ENCODE data around the gene RAX2. TPM values are rescaled to one million over a fixed set of nuclear protein-coding genes. Genes with fewer than 3 reads are reported as not detected.

RAX2 gene
- total RNA-seq, 1 experiment from 2014 or later, result not detected

DNA sequence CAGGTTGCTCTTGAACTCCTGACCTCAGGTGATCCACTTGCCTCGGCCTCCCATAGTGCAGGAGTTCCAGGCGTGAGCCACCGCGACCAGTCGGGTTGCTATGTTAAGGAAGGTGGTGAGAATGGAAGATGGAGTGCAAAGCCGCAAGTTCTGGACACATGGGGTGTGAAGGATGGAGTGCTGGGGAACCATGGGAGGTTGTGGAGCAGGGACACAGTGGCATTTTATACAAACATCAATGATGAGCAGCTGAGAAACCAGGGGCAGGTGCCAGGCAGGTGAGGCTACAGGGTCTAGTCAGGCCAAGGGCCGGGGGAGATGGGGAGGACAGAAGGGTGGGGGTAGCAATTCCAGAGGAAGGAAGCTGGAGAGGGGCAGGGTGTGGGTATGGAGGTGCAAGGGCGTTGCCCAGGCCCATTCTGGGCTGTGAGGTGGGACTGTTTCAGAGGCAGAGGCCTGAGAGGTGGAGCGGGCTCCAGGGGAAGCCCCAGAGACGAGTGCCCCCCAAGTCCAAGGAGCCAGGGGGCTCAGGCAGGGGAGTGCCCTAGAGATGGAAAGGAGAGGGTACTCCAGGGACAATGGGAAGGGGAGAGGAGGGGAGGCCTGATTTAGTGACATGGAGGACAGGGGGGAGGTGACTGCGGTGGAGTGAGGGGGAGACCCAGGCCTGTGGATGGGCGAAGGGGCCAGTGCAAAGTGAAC lies 1.9 kb upstream of the RAX2 start:
- Mint-ChIP-seq H3K36me3 (ENCODE audit: insufficient read depth, unreplicated experiment) (no peaks in the 10 kb centered on the region), H3K9me3 (ENCODE audit: unreplicated experiment) (no peaks in the 10 kb centered on the region), H3K4me3 (ENCODE audit: unreplicated experiment) (no peak overlapping the region), H3K27ac (ENCODE audit: unreplicated experiment) (no peak overlapping the region), H3K4me1 (ENCODE audit: low read depth, unreplicated experiment) (no peaks in the 10 kb centered on the region), H3K27me3 (ENCODE audit: insufficient read depth, unreplicated experiment) (no peaks in the 10 kb centered on the region)
- H3K4me1 ChIP-seq, result no peaks in the 10 kb centered on the region
- no peak for TF ChIP-seq CTCF (IDR thresholded peaks at IDR 0.05; ENCODE audit: insufficient read depth in 1 of 2, low read depth in 1 of 2, low read length in 1 of 2, severe bottlenecking in 1 of 2, unreplicated experiment in 1 of 2)
- BruUV-seq (replicated peaks), result no TSS peak
- H3K36me3 ChIP-seq (ENCODE audit: control insufficient read depth, insufficient read depth, low read length), result no peaks in the 10 kb centered on the region
- H3K9me3 ChIP-seq, result no peaks in the 10 kb centered on the region
- H3K4me3 ChIP-seq (ENCODE audit: low read depth, low read length), result no peak overlapping the region
- intact Hi-C loops (cut with micrococcal nuclease; ENCODE audit: unreplicated experiment), result no loop called here
- POLR2A ChIA-PET, result no interaction called here
- CTCF ChIA-PET, result interaction anchor here (0.6 kb wide), 1 partner anchor 55 kb away, joined by 6 read pairs; no protein-coding TSS in a partner anchor
- H3K27me3 ChIP-seq (replicated peaks; ENCODE audit: control insufficient read depth, insufficient read depth, low read length), result no peaks in the 10 kb centered on the region
- no peak for DNase-seq

DNA sequence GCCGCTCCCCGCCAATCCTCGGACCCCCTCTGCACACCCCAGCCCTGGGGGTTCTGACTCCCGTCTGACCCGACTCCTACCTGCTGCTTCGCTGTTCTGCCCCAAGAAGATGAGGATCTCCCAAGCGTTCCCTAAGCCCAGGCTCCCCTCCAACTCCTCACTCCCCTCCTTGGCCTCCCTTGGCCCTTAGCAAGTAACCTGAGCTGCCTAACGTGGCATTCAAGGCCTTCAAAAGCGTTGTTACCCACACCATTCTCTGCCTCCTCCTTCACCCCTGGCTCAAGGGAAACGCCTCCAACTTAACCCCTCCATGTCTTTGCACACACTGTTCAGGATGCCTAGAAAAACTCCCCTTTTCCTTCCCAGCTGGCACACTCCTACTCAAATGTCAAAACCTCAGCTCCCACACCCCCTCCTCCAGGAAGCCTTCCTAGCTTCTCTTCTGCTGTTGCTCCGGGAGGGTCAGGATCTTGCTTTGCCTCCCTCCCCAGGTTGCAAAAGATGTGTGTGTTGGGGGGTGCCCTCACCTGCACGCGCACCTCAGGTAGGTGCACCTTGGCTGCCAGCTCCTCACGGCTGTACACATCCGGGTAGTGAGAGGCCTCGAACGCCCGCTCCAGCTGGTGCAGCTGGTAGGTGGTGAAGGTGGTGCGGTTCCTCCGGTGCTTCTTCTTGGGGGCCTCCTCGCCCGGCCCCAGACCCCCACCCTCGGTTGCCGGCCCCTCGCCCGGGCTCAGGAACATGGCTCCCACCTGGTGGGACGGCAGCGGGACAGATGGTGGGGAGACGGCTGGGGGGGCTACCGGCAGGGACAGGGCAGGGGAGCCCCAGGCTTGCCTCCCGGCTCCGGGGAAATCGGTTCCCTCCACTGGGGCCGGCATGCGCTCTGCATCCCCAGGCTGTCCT lies 775 bp downstream of the RAX2 start:
- Histone ChIP-seq H3K4me1 (no peaks in the 10 kb centered on the region), H3K36me3 (ENCODE audit: control insufficient read depth, insufficient read depth, low read length) (no peaks in the 10 kb centered on the region), H3K4me3 (ENCODE audit: low read depth, low read length) (no peak overlapping the region), H3K9me3 (no peaks in the 10 kb centered on the region), H3K27me3 (replicated peaks; ENCODE audit: control insufficient read depth, insufficient read depth, low read length) (no peaks in the 10 kb centered on the region)
- H3K4me3 Mint-ChIP-seq (ENCODE audit: unreplicated experiment), result no peak overlapping the region
- no TSS peak for BruUV-seq (replicated peaks)
- CTCF ChIA-PET, result interaction anchor here (0.5 kb wide), 1 partner anchor 54 kb away, joined by 3 read pairs; no protein-coding TSS in a partner anchor
- POLR2A ChIA-PET, result no interaction called here
- intact Hi-C loops (cut with micrococcal nuclease; ENCODE audit: unreplicated experiment), result no loop called here
- no peak for TF ChIP-seq CTCF (IDR thresholded peaks at IDR 0.05; ENCODE audit: insufficient read depth in 1 of 2, low read depth in 1 of 2, low read length in 1 of 2, severe bottlenecking in 1 of 2, unreplicated experiment in 1 of 2)
- H3K27me3 Mint-ChIP-seq (ENCODE audit: insufficient read depth, unreplicated experiment), result no peaks in the 10 kb centered on the region
- peaks cover 7% of the 10 kb centered on the region for H3K36me3 Mint-ChIP-seq (ENCODE audit: insufficient read depth, unreplicated experiment)
- no peaks in the 10 kb centered on the region for H3K4me1 Mint-ChIP-seq (ENCODE audit: low read depth, unreplicated experiment)
- no peak overlapping the region for H3K27ac Mint-ChIP-seq (ENCODE audit: unreplicated experiment)
- DNase-seq, result no peak
- no peaks in the 10 kb centered on the region for H3K9me3 Mint-ChIP-seq (ENCODE audit: unreplicated experiment)

DNA sequence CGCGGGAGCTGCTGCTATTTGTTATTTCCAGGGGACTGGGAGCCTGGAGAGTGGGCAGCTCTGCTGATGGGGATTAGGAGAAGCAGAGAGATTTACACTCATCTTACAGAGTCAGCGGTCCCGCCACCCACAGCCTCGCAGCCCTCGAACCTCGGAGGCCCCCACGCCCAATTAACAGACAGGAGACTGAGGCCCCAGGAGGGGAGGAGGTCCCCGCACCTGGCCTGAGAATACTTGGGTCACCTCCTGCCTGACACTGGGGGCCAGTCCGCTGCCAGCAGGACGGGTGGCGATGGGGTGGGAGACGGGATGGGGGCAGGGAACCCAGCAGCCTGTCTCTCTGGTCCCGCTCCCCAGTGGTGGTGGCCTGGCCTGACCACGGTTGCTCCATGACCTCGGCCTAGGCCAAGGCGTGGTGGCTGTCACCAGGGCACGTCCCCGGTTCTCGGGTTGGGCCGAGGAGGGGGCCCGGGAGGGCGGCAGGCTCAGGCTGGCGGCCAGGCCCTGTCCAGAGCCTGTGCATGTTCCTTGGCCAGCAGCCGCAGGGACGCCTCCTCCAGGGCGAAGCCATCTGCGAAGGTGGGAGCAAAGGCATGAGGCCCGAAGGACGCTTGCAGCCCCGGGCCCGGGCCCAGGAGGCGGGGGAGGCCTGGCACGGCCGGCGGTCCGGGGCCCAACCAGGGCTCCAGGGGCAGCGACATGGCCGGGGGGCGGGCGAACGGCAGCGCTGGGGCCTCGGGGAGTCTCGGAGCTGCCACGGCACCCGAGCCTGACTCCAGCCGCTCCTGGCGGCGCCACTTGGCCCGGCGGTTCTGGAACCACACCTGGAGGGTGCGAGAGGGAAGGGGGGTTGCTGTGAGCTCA lies 1.7 kb downstream of the RAX2 start:
- no peak for DNase-seq
- BruUV-seq (replicated peaks), result no TSS peak
- no peak overlapping the region for H3K27ac Mint-ChIP-seq (ENCODE audit: unreplicated experiment)
- Histone ChIP-seq H3K27me3 (replicated peaks; ENCODE audit: control insufficient read depth, insufficient read depth, low read length) (no peaks in the 10 kb centered on the region), H3K9me3 (no peaks in the 10 kb centered on the region), H3K4me3 (ENCODE audit: low read depth, low read length) (no peak overlapping the region), H3K36me3 (ENCODE audit: control insufficient read depth, insufficient read depth, low read length) (no peaks in the 10 kb centered on the region), H3K4me1 (no peaks in the 10 kb centered on the region)
- ChIA-PET CTCF (interaction anchor here (0.5 kb wide), 1 partner anchor 54 kb away, joined by 3 read pairs; no protein-coding TSS in a partner anchor), POLR2A (interaction anchor here (0.5 kb wide), 1 partner anchor 217 kb away, joined by 6 read pairs; no protein-coding TSS in a partner anchor)
- intact Hi-C loops (cut with micrococcal nuclease; ENCODE audit: unreplicated experiment), result no loop called here
- H3K27me3 Mint-ChIP-seq (ENCODE audit: insufficient read depth, unreplicated experiment), result no peaks in the 10 kb centered on the region
- H3K4me3 Mint-ChIP-seq (ENCODE audit: unreplicated experiment), result no peak overlapping the region
- no peaks in the 10 kb centered on the region for H3K9me3 Mint-ChIP-seq (ENCODE audit: unreplicated experiment)
- TF ChIP-seq CTCF (IDR thresholded peaks at IDR 0.05; ENCODE audit: insufficient read depth in 1 of 2, low read depth in 1 of 2, low read length in 1 of 2, severe bottlenecking in 1 of 2, unreplicated experiment in 1 of 2), result no peak
- H3K4me1 Mint-ChIP-seq (ENCODE audit: low read depth, unreplicated experiment), result no peaks in the 10 kb centered on the region
- peaks cover 11% of the 10 kb centered on the region for H3K36me3 Mint-ChIP-seq (ENCODE audit: insufficient read depth, unreplicated experiment)

Measured in Caco-2 (cell line).